Upper lobe of left lung (tissue), 6 donors: ENCODE data around the gene RPL28. TPM values are rescaled to one million over a fixed set of nuclear protein-coding genes. Genes with fewer than 3 reads are reported as not detected.

ENCODE experiments used
- ATAC-seq, 2 donors: fragments of 200-7000 bp; cut with Tn5 transposase; one replicate each; pipeline ENCODE4 v1.9.1; 2022; ENCODE audit warnings: mild to moderate bottlenecking in 2 of 2, moderate library complexity in 2 of 2; ENCODE audit not compliant: low FRiP score in 2 of 2
- DNase-seq, 2 donors: peaks; one replicate each; pipeline ENCODE4 v3.0.0-alpha.2; 2019 to 2020
- H3K27ac ChIP-seq, 4 donors: fragments of 200-600 bp; sonication (generic); one replicate each; pipeline ENCODE4 v1.5.1; 2016 to 2019
- H3K27me3 ChIP-seq, 4 donors: fragments of 200-600 bp; sonication (generic); one replicate each; pipeline ENCODE4 v1.5.1; 2017 to 2019
- H3K36me3 ChIP-seq, 4 donors: fragments of 200-600 bp; sonication (generic); one replicate each; pipeline ENCODE4 v1.5.1; 2016 to 2019
- H3K4me1 ChIP-seq, 4 donors: fragments of 200-600 bp; sonication (generic); one replicate each; pipeline ENCODE4 v1.5.1; 2018 to 2019
- H3K4me3 ChIP-seq, 4 donors: fragments of 200-600 bp; sonication (generic); one replicate each; pipeline ENCODE4 v1.5.1; 2017 to 2019; ENCODE audit warnings: mild to moderate bottlenecking in 2 of 4, moderate library complexity in 1 of 4
- H3K9me3 ChIP-seq, 4 donors: fragments of 200-600 bp; sonication (generic); one replicate each; pipeline ENCODE4 v1.5.1; 2018 to 2019
- EP300 ChIP-seq, 4 donors: sonication (generic); formaldehyde crosslinking; IDR thresholded peaks; one replicate each; pipeline ENCODE4 v1.5.1; 2017; ENCODE audit warnings: antibody characterized with exemption in 4 of 4, control low read depth in 2 of 4
- POLR2A ChIP-seq, 4 donors: fragments of 450-650 bp; IDR thresholded peaks; one replicate each; pipeline ENCODE4 v1.5.1; 2016 to 2017; ENCODE audit warnings: antibody characterized with exemption in 4 of 4, mild to moderate bottlenecking in 2 of 4
- POLR2AphosphoS5 ChIP-seq, 2 donors: sonication (generic); formaldehyde crosslinking; IDR thresholded peaks; one replicate each; pipeline ENCODE4 v1.5.1; 2017; ENCODE audit warnings: antibody characterized with exemption in 2 of 2
- whole genome bisulfite sequencing, 2 donors: methylation state at CpG; one replicate each; pipeline ENCODE4 v1.1.5; 2017 to 2018; 5-methylcytosine and 5-hydroxymethylcytosine counted together
- total RNA-seq, 6 donors: library from RNA; depleted of rRNA in 4 of 6; stranded (reverse); fragments of >200 nt in 4 of 6; gene quantifications; one replicate each; pipeline versions ENCODE4 v1.1.0 to v1.2.1, GENCODE V29; 2016 to 2021
- TF ChIP-seq, protein P1 (sequence below), 6 experiments: fragments of 450-650 bp in 4 of 6; fragments of 200-600 bp in 2 of 6; sonication (generic) in 2 of 6; IDR thresholded peaks; one replicate each; pipeline ENCODE4 v1.5.1; 2016 to 2019; ENCODE audit warnings: antibody characterized with exemption in 6 of 6
- donor health status: DM: no; HTN: no; CAD: no; lungs with moderate emphysema.
- donor health status: DM: no; HTN: yes; CAD: no; lungs with severe emphysema.

The RPL28 gene
- total RNA-seq, result 1,000 to 10,000 TPM in 2 of 6 donors, 100 to 1,000 TPM in 4; 308 to 1,892 (median 534) TPM

DNA sequence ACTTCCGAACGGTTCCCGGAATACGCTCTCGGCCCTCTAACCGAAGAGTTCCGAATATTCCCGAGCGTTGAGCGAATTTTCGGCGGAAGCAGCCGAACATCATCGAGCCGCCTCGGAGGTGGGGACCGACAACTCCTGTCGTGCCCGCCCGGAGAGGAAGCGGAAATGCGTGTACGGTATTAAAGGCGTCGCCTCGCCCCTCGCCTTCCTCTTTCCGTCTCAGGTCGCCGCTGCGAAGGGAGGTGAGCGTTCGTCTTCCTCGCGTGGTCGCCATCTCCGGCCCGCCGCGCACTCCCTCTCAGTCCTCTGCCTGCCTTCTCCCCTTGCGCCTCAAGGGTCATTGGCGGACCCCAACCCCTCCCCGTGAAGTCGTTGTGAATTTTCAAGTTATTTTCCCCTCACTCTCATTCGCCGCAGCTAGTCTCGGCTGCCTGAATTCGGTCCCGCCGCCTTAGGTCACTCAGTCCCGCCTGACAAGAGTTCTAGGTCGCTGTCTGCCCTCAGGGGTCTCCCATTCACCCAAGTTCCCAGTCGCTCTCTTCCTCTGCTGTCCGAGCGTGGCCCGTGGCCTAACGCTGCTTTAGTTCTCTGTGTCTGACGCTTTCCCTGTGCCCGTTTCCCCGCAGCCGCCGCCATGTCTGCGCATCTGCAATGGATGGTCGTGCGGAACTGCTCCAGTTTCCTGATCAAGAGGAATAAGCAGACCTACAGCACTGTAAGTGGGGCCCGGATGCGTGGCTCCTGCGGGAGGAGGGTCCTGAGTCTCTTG lies at the start of gene RPL28:
Gene RPL28, plus strand, starts transcription at position 209 of the 769 bp plus-strand sequence. Its CDS starts 426 bp downstream, at position 635.
- peak within 1 kb of the TSS; percentile 91 to 97 (median 92) for H3K27ac ChIP-seq
- peak within 1 kb of the TSS; percentile 60 to 99 (median 85) for H3K4me3 ChIP-seq
- H3K9me3 ChIP-seq, result no peaks in the 10 kb centered on the region
- WGBS, 2 donors, result 0% methylated on average over 59 to 65 of the region's 68 CpGs
- peak; percentile 95 for ATAC-seq
- DNase-seq, result peak; percentile 93 to 98
- H3K36me3 ChIP-seq, result peaks cover 12 to 45% (median 34%) of the 10 kb centered on the region in 4 donors
- no peaks in the 10 kb centered on the region for H3K27me3 ChIP-seq
- peaks cover 40 to 59% (median 44%) of the 10 kb centered on the region in 4 donors for H3K4me1 ChIP-seq
- TF ChIP-seq, protein P1, sequence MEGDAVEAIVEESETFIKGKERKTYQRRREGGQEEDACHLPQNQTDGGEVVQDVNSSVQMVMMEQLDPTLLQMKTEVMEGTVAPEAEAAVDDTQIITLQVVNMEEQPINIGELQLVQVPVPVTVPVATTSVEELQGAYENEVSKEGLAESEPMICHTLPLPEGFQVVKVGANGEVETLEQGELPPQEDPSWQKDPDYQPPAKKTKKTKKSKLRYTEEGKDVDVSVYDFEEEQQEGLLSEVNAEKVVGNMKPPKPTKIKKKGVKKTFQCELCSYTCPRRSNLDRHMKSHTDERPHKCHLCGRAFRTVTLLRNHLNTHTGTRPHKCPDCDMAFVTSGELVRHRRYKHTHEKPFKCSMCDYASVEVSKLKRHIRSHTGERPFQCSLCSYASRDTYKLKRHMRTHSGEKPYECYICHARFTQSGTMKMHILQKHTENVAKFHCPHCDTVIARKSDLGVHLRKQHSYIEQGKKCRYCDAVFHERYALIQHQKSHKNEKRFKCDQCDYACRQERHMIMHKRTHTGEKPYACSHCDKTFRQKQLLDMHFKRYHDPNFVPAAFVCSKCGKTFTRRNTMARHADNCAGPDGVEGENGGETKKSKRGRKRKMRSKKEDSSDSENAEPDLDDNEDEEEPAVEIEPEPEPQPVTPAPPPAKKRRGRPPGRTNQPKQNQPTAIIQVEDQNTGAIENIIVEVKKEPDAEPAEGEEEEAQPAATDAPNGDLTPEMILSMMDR (IDR thresholded peaks at IDR 0.05), result peak in 3 of 6 experiments; percentile 5 to 11 (median 6)
- TF ChIP-seq POLR2A (IDR thresholded peaks at IDR 0.05), result peak in 3 of 4 donors; percentile 94 to 100 (median 98)
- peak in 1 of 4 donors; percentile 87 for TF ChIP-seq EP300 (IDR thresholded peaks at IDR 0.05)
- peak; percentile 100 for TF ChIP-seq POLR2AphosphoS5 (IDR thresholded peaks at IDR 0.05)

DNA sequence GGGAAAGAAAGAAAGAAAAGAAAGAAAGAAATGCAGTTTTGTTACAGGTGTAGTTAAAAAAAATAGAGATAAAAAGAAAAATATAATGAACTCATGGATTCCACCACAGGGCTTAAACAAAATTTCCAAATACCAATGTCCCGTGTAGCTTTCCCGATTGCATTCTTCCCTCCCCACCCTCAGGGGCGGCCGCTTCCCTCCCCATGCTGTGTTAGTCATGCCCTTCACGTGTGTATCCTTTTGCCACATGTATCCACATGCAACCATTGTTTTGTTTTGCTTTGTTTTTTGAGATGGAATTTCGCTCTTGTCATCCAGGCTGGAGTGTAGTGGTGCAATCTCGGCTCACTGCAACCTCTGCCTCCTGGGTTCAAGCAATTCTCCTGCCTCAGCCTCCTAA lies 49.6 kb upstream of the RPL28 start:
- TF ChIP-seq, protein P1 (IDR thresholded peaks at IDR 0.05), result no peak
- TF ChIP-seq POLR2AphosphoS5 (IDR thresholded peaks at IDR 0.05) (no peak), EP300 (IDR thresholded peaks at IDR 0.05) (no peak), POLR2A (IDR thresholded peaks at IDR 0.05) (no peak)
- no peaks in the 10 kb centered on the region for H3K27me3 ChIP-seq
- H3K36me3 ChIP-seq, result no peaks in the 10 kb centered on the region
- no peak for DNase-seq
- no peak for ATAC-seq
- 72 to 79% methylated on average over 7 of the region's 7 CpGs for WGBS, 2 donors
- H3K4me1 ChIP-seq, result peaks cover 12 to 19% (median 15%) of the 10 kb centered on the region in 4 donors
- no peak overlapping the region for H3K27ac ChIP-seq
- H3K4me3 ChIP-seq, result no peak overlapping the region
- H3K9me3 ChIP-seq, result no peaks in the 10 kb centered on the region

DNA sequence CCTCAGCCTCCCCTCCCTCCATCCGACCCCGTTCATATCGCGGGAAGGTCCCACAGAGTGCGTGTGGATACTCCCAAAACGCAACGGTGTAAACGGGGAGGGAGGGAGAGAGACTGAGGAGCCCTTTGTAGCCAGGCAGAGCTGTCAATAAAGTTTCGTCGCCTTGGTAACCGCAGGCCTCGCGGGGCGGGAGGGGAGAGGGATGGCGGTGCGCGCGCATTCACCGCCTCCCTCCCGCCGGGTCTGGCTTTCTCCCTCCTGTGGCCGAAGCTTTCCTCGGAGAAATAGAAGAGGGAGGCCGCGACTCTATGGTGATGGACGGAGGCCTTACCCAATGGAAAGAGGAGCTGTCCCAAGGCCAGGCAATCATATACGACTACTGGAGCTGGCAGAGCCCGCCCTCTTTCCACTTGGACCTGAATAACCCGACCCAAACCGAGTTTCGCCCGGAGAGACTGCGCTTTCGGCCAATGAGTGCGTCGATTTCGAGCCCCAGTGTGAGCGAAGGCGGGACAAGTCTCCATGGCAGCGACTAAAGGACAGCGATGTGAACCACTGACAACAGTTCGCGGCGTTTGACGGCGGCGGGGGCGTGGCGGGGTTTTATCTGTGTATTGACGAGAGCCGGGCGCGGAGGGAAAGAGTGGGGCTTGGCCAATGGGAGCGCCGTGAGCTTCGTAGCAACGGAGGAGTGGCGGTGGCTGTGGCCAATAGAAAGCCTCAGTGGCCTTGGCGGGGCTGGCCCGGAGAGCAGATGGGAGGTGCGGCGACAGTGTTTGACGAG lies 46.4 kb upstream of the RPL28 start, which contains the start of gene KMT5C:
Gene KMT5C, plus strand, starts transcription at position 772 of the 784 bp plus-strand sequence. CDS start 2,061 bp downstream, outside the sequence.
- Histone ChIP-seq H3K4me3 (peak within 1 kb of the TSS; percentile 71 to 87 (median 80)), H3K27me3 (no peaks in the 10 kb centered on the region), H3K4me1 (peaks cover 17 to 26% (median 20%) of the 10 kb centered on the region in 4 donors), H3K27ac (peak within 1 kb of the TSS; percentile 92 to 94 (median 94)), H3K36me3 (peaks cover 0 to 17% (median 14%) of the 10 kb centered on the region in 4 donors), H3K9me3 (no peaks in the 10 kb centered on the region)
- TF ChIP-seq POLR2A (IDR thresholded peaks at IDR 0.05) (peak in 2 of 4 donors; percentile 24 to 96), POLR2AphosphoS5 (IDR thresholded peaks at IDR 0.05) (peak; percentile 92 to 97), EP300 (IDR thresholded peaks at IDR 0.05) (no peak)
- TF ChIP-seq, protein P1 (IDR thresholded peaks at IDR 0.05), result peak; percentile 17 to 81 (median 64)
- DNase-seq, result peak; percentile 100
- ATAC-seq, result peak; percentile 95 to 97
- WGBS, 2 donors, result 0% methylated on average over 18 to 61 of the region's 63 CpGs

DNA sequence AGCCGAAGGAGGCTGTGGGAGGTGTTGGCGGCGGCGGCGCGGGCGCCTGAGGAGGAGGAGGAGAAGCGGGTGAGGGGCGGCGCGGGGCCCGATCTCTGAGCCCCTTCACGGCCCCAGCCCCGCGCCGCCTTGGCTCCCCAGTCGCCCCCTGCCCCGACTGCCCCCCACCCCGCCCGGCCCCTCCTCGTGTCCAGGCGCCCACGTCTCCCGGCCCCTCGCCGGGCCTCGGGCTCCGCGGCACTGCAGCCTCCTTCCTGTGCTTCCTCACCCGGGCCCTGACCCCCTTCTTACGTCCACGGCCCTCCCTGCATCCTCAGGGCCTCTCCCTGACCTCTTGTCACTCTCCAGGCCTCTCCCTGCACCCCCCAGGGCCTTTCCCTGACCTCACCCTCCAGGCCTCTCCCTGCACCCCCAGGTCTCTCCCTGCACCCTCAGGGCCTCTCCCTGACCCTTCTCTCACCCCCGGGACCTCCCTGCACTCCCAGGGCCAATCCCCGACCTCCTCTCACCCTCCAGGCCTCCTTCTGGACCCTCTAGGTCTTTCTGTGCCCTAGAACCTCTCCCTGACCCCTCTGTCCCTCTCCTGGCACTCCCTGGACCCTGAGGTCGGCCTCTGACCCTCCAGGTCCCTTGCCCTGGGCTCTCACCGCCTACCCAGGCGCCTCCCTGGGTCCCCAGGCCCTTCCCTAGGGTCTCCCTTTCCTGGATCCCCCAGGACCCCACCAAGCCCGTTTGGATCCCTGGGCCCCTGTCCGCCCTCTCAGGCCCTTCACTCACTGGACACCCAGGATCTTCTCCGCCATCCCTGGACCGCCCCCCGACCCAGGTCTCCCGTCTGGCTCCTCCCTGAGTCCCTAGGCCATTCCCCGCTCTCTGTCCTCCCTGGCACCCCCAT lies 45.6 kb upstream of the RPL28 start:
- TF ChIP-seq POLR2A (IDR thresholded peaks at IDR 0.05) (peak in 2 of 4 donors; percentile 47 to 69), EP300 (IDR thresholded peaks at IDR 0.05) (no peak)
- ATAC-seq (no peak), DNase-seq (no peak)
- Histone ChIP-seq H3K4me3 (peak overlapping the region; percentile 71 to 87 (median 80)), H3K27me3 (no peaks in the 10 kb centered on the region), H3K9me3 (no peaks in the 10 kb centered on the region), H3K4me1 (peaks cover 17 to 26% (median 20%) of the 10 kb centered on the region in 4 donors), H3K36me3 (peaks cover 0 to 24% (median 15%) of the 10 kb centered on the region in 4 donors), H3K27ac (peak overlapping the region; percentile 89 to 94 (median 91))
- WGBS, 2 donors, result 6 to 18% methylated on average over 12 to 35 of the region's 44 CpGs
